K562 (cell line): ENCODE data around the gene A1BG. TPM values are rescaled to one million over a fixed set of nuclear protein-coding genes. Genes with fewer than 3 reads are reported as not detected.

Source experiments
- ATF1 ChIP-seq, 2 experiments: fragments of 450-650 bp in 1 of 2; IDR thresholded peaks; 2 replicates each; pipeline ENCODE4 v1.6.1; 2016; ENCODE audit warnings: missing compliant biosample characterization in 1 of 2, missing genetic modification characterization in 1 of 2
- CHD2 ChIP-seq: IDR thresholded peaks from 2 replicates; pipeline ENCODE4 v1.6.1; 2011; ENCODE audit warnings: low read depth, low read length
- ETV5 ChIP-seq: sonication (generic); formaldehyde crosslinking; IDR thresholded peaks from 2 replicates; pipeline ENCODE4 v1.4.0; 2020; ENCODE audit warnings: low read depth, mild to moderate bottlenecking, missing genetic modification reagents
- FUS ChIP-seq: fragments of 200-400 bp; formaldehyde crosslinking; optimal IDR thresholded peaks from 2 replicates; pipeline ENCODE3; 2017; ENCODE audit warnings: low read depth, low read length
- HDAC3 ChIP-seq: fragments of 450-650 bp; IDR thresholded peaks from 2 replicates; pipeline ENCODE4 v1.6.1; 2018; ENCODE audit warnings: borderline replicate concordance, mild to moderate bottlenecking, moderate library complexity; ENCODE audit not compliant: partially characterized antibody
- HINFP ChIP-seq: fragments of 450-650 bp; conservative IDR thresholded peaks from 2 replicates; pipeline ENCODE4 v1.6.1; 2016; ENCODE audit warnings: missing genetic modification characterization, low read depth, mild to moderate bottlenecking, control low read depth, missing compliant biosample characterization
- KHSRP ChIP-seq: fragments of 450-650 bp; IDR thresholded peaks from 2 replicates; pipeline ENCODE4 v1.6.1; 2017
- KLF10 ChIP-seq: fragments of 250-450 bp; sonication (Bioruptor Pico); IDR thresholded peaks from 2 replicates; pipeline ENCODE4 v1.6.1; 2021; ENCODE audit warnings: matching md5 sums
- KLF16 ChIP-seq: IDR thresholded peaks from 2 replicates; pipeline ENCODE4 v1.6.1; 2016; ENCODE audit warnings: antibody characterized with exemption
- MAFF ChIP-seq: IDR thresholded peaks from 2 replicates; pipeline ENCODE4 v1.6.1; 2012; ENCODE audit warnings: low read length, improper control_type of control experiment
- PRDM10 ChIP-seq: fragments of 450-650 bp; IDR thresholded peaks from 2 replicates; pipeline ENCODE4 v1.6.1; 2018; ENCODE audit not compliant: partially characterized antibody
- RBM15 ChIP-seq: fragments of 200-400 bp; formaldehyde crosslinking; IDR thresholded peaks from 2 replicates; pipeline ENCODE4 v1.6.1; 2018; ENCODE audit warnings: mild to moderate bottlenecking, low read length, moderate library complexity; ENCODE audit not compliant: insufficient read depth
- RFX1 ChIP-seq: fragments of 450-650 bp; IDR thresholded peaks from 2 replicates; pipeline ENCODE4 v1.6.1; 2016; ENCODE audit warnings: mild to moderate bottlenecking, moderate library complexity
- RFX5 ChIP-seq: IDR thresholded peaks from 2 replicates; pipeline ENCODE4 v1.6.1; 2011; ENCODE audit warnings: low read depth, mild to moderate bottlenecking, improper control_type of control experiment, low read length
- RHOXF2B ChIP-seq: fragments of 250-450 bp; sonication (Bioruptor Pico); conservative IDR thresholded peaks from 2 replicates; pipeline ENCODE4 v1.5.1; 2021
- SMAD1 ChIP-seq: fragments of 150-350 bp; IDR thresholded peaks from 2 replicates; pipeline ENCODE4 v1.6.1; 2014; ENCODE audit warnings: low read length, low read depth; ENCODE audit not compliant: partially characterized antibody
- SMARCC2 ChIP-seq: fragments of 450-650 bp; IDR thresholded peaks from 2 replicates; pipeline ENCODE4 v1.6.1; 2017; ENCODE audit warnings: antibody characterized with exemption, moderate library complexity, mild to moderate bottlenecking, low read depth
- SRSF7 ChIP-seq: fragments of 200-400 bp; formaldehyde crosslinking; optimal IDR thresholded peaks from 2 replicates; pipeline ENCODE3; 2017; ENCODE audit warnings: mild to moderate bottlenecking, low read depth, low read length
- TAF15 ChIP-seq: fragments of 200-400 bp; formaldehyde crosslinking; IDR thresholded peaks from 2 replicates; pipeline ENCODE4 v1.6.1; 2017; ENCODE audit warnings: mild to moderate bottlenecking, low read depth, low read length, moderate library complexity
- TAF7 ChIP-seq: fragments of 450-650 bp; IDR thresholded peaks from 2 replicates; pipeline ENCODE4 v1.6.1; 2016; ENCODE audit warnings: missing genetic modification characterization, missing compliant biosample characterization
- TCFL5 ChIP-seq: fragments of 250-450 bp; sonication (Bioruptor Pico); conservative IDR thresholded peaks from 2 replicates; pipeline ENCODE4 v1.6.1; 2021; ENCODE audit warnings: mild to moderate bottlenecking, moderate library complexity, matching md5 sums
- ZKSCAN8 ChIP-seq: fragments of 200-800 bp; sonication (Bioruptor generic); IDR thresholded peaks from 2 replicates; pipeline ENCODE4 v1.6.1; 2016; ENCODE audit warnings: missing genetic modification characterization, missing compliant biosample characterization
- ZNF124 ChIP-seq: sonication (generic); formaldehyde crosslinking; IDR thresholded peaks from 2 replicates; pipeline ENCODE4 v1.8.1; 2022; ENCODE audit warnings: missing genetic modification reagents
- ZNF197 ChIP-seq: fragments of 200-800 bp; sonication (Bioruptor generic); IDR thresholded peaks from 2 replicates; pipeline ENCODE4 v1.6.1; 2016; ENCODE audit warnings: low read depth, missing genetic modification characterization, missing compliant biosample characterization
- ZNF695 ChIP-seq: fragments of 450-650 bp; formaldehyde crosslinking; IDR thresholded peaks from 2 replicates; pipeline ENCODE4 v1.4.0; 2020; ENCODE audit warnings: mild to moderate bottlenecking, moderate library complexity
- ZNF766 ChIP-seq: fragments of 200-800 bp; sonication (Bioruptor generic); conservative IDR thresholded peaks from 2 replicates; pipeline ENCODE4 v1.6.1; 2016; ENCODE audit warnings: missing genetic modification characterization, missing compliant biosample characterization
- polyA plus RNA-seq, 8 experiments: library from polyadenylated mRNA; depleted of rRNA in 4 of 8; stranded (reverse) in 5 of 8; unstranded in 3 of 8; fragments of >200 nt; fragmentation: Nextera tagmentation in 2 of 8; fragmentation: Illumina TruSeq in 1 of 8; extraction: Ambion mirVana in 2 of 8; extraction: Trizol in 1 of 8; gene quantifications; 2 replicates each; pipeline versions ENCODE4 v1.2.1 to v1.2.3, GENCODE V29; 2011 to 2014; ENCODE audit warnings: inconsistent platforms in 1 of 8, missing spikeins in 1 of 8
- total RNA-seq, 7 experiments: library from RNA; depleted of rRNA in 6 of 7; stranded (reverse); fragments of >200 nt in 6 of 7; fragmentation: Illumina TruSeq in 2 of 7; extraction: Trizol in 2 of 7; gene quantifications; 2 replicates each; pipeline versions ENCODE4 v1.2.1 to v1.2.3, GENCODE V29; 2011 to 2021; ENCODE audit warnings: low replicate concordance in 1 of 7

The A1BG gene
- total and polyA plus RNA-seq, 9 of the 15 experiments (the other 6 are each of a cell fraction or from before 2014, with no cell fraction given): 0.10 to 19.8 (median 2.6) TPM

GRCh38 chr19:58346961-58347929 lies 6.0 kb downstream of the A1BG start (continued):
- TF ChIP-seq RBM15 (no peak), FUS (no peak), ZNF197 (CRISPR knock-in tag) (no peak), TCFL5 (CRISPR knock-in tag) (no peak), KLF10 (CRISPR knock-in tag) (no peak), ZNF695 (CRISPR knock-in tag) (no peak), ZNF124 (CRISPR knock-in tag) (no peak), MAFF (no peak), PRDM10 (peak; percentile 21), ZNF766 (CRISPR knock-in tag) (no peak), KLF16 (no peak), SMAD1 (no peak), RFX5 (no peak), RHOXF2B (no peak), HINFP (no peak), SRSF7 (no peak), CHD2 (no peak), ETV5 (CRISPR knock-in tag) (peak; percentile 18; the same call in 1 of the 2 replicates), RFX1 (no peak), ZKSCAN8 (CRISPR knock-in tag) (no peak), HDAC3 (no peak), KHSRP (no peak), TAF15 (no peak), ATF1 (CRISPR knock-in tag; IDR thresholded peaks at IDR 0.05) (no peak), ATF1 (tag; IDR thresholded peaks at IDR 0.05) (peak; percentile 74), SMARCC2 (no peak), TAF7 (tag) (no peak)
